ENCODE measurements around the gene RHOJ. TPM values are rescaled to one million over a fixed set of nuclear protein-coding genes. Genes with fewer than 3 reads are reported as not detected.

The RHOJ gene
- total and polyA plus RNA-seq, 2 donors (not counting 3 experiments of a cell fraction or from before 2014, with no cell fraction given): 191 to 486 TPM

- TF ChIP-seq MAX (IDR thresholded peaks at IDR 0.05; ENCODE audit: insufficient read depth, insufficient read length): no peak
- no peak for TF ChIP-seq MYC (IDR thresholded peaks at IDR 0.05; ENCODE audit: low read depth, low read length)
- no peak for TF ChIP-seq JUN (IDR thresholded peaks at IDR 0.05; ENCODE audit: borderline replicate concordance, insufficient read depth, insufficient read length, low read depth)
- TF ChIP-seq FOS (IDR thresholded peaks at IDR 0.05; ENCODE audit: borderline replicate concordance, insufficient read depth, low read length): no peak
- TF ChIP-seq GATA2 (IDR thresholded peaks at IDR 0.05; ENCODE audit: insufficient read depth, insufficient read length, low read depth, low read length): no peak
- TF ChIP-seq CTCF (IDR thresholded peaks at IDR 0.05; ENCODE audit: extremely low read depth in 1 of 2, insufficient read depth in 1 of 2, low read depth in 1 of 2, low read length in 2 of 2): no peak
- no peak for TF ChIP-seq POLR2A (IDR thresholded peaks at IDR 0.05; ENCODE audit: low read depth, low read length)
- no peak for TF ChIP-seq EZH2 (IDR thresholded peaks at IDR 0.05; ENCODE audit: borderline replicate concordance, low read depth, low read length, severe bottlenecking)
- no peak for TF ChIP-seq POLR2AphosphoS5 (IDR thresholded peaks at IDR 0.05; ENCODE audit: insufficient read depth, low read depth, low read length)
- BruUV-seq (replicated peaks): no TSS peak
- Histone ChIP-seq H3K9me1 (replicated peaks; ENCODE audit: control insufficient read depth, extremely low read depth, insufficient read depth, low read length) (no peaks in the 10 kb centered on the region), H3K4me2 (ENCODE audit: insufficient read depth, low read length) (no peak overlapping the region), H2AFZ (ENCODE audit: low read depth, low read length) (no peak overlapping the region), H3K79me2 (ENCODE audit: control insufficient read depth, insufficient read depth, low read length) (peaks cover 83% of the 10 kb centered on the region), H3K9ac (replicated peaks; ENCODE audit: extremely low read depth, insufficient read depth, low read length) (no peak overlapping the region), H3K9me3 (replicated peaks; ENCODE audit: control insufficient read depth, insufficient read depth, low read length) (no peaks in the 10 kb centered on the region), H3K4me3 (replicated peaks in 1 of 3; ENCODE audit: insufficient read depth in 1 of 3, low read depth in 1 of 3, low read length in 3 of 3) (no peak overlapping the region), H3K36me3 (ENCODE audit: control insufficient read depth in 2 of 2, extremely low read depth in 1 of 2, insufficient read depth in 2 of 2, low read length in 2 of 2) (peaks cover 20 to 26% of the 10 kb centered on the region in 2 experiments), H3K4me1 (ENCODE audit: control insufficient read depth, extremely low read depth, insufficient read depth, low read length) (no peaks in the 10 kb centered on the region), H3K27me3 (ENCODE audit: control insufficient read depth in 2 of 2, insufficient read depth in 2 of 2, low read length in 2 of 2) (no peaks in the 10 kb centered on the region), H3K27ac (ENCODE audit: insufficient read depth, low read depth, low read length) (no peak overlapping the region), H4K20me1 (replicated peaks; ENCODE audit: control insufficient read depth, extremely low read depth, insufficient read depth, low read length) (peaks cover 7% of the 10 kb centered on the region)
- DNase-seq (ENCODE audit: low read depth, low spot score) (no peak), FAIRE-seq (no peak)
- POLR2A ChIA-PET: interaction anchor here (0.5 kb wide), 1 partner anchor 15 kb away, joined by 4 read pairs; no protein-coding TSS in a partner anchor
- CTCF ChIA-PET: interaction anchor here (0.8 kb wide), 1 partner anchor 93 kb away, joined by 3 read pairs; no protein-coding TSS in a partner anchor
- dilution Hi-C loops (cut with MboI; ENCODE audit: extremely low pct_ligation_motif_present, low sequenced_read_pairs): no loop called here
- intact Hi-C loops (cut with micrococcal nuclease): no loop called here
Measured at GRCh38 chr14:63267171-63267570, 62.9 kb downstream of the RHOJ start.

All from endothelial cell of umbilical vein (primary cell).